ENCODE data around the gene CRACR2B.

Gene CRACR2B

DNA sequence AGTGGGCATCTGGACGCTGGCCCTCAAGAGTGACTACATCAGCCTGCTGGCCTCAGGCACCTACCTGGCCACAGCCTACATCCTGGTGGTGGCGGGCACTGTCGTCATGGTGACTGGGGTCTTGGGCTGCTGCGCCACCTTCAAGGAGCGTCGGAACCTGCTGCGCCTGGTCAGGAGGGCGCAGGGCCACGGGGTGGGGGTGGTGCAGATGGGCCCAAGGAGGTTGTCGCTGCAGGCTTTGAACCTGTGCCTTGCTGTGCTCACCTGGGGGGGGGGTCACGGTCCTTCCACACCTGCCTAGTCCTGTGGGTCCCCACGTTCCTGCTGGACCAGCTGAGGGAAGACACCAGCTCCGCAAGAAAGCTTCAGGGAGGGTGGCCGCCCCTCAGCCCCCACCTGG is 8.6 kb downstream of the CRACR2B start:
- TF ChIP-seq, protein P1, sequence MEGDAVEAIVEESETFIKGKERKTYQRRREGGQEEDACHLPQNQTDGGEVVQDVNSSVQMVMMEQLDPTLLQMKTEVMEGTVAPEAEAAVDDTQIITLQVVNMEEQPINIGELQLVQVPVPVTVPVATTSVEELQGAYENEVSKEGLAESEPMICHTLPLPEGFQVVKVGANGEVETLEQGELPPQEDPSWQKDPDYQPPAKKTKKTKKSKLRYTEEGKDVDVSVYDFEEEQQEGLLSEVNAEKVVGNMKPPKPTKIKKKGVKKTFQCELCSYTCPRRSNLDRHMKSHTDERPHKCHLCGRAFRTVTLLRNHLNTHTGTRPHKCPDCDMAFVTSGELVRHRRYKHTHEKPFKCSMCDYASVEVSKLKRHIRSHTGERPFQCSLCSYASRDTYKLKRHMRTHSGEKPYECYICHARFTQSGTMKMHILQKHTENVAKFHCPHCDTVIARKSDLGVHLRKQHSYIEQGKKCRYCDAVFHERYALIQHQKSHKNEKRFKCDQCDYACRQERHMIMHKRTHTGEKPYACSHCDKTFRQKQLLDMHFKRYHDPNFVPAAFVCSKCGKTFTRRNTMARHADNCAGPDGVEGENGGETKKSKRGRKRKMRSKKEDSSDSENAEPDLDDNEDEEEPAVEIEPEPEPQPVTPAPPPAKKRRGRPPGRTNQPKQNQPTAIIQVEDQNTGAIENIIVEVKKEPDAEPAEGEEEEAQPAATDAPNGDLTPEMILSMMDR (IDR thresholded peaks at IDR 0.05; ENCODE audit: extremely low read depth, missing control alignments): no peak
- no peak for DNase-seq (ENCODE audit: low spot score)

DNA sequence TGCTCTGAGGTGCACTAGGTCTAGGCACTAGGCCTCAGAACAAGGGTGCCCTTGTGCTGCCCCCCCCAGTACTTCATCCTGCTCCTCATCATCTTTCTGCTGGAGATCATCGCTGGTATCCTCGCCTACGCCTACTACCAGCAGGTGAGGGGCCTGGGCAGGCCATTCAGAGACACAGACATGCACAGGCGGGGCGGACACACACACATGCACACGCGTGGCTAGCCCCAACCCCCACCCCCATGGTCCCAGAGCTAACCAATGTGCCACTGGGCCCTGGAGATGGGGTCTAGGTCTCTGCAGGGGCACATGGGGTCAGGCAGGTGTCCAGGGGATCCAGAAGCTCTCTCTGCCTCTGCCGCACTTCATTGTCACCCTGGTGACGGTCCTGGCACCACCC is 9.0 kb downstream of the CRACR2B start:
- TF ChIP-seq, protein P1 (IDR thresholded peaks at IDR 0.05; ENCODE audit: extremely low read depth, missing control alignments): no peak
- DNase-seq (ENCODE audit: low spot score): no peak

DNA sequence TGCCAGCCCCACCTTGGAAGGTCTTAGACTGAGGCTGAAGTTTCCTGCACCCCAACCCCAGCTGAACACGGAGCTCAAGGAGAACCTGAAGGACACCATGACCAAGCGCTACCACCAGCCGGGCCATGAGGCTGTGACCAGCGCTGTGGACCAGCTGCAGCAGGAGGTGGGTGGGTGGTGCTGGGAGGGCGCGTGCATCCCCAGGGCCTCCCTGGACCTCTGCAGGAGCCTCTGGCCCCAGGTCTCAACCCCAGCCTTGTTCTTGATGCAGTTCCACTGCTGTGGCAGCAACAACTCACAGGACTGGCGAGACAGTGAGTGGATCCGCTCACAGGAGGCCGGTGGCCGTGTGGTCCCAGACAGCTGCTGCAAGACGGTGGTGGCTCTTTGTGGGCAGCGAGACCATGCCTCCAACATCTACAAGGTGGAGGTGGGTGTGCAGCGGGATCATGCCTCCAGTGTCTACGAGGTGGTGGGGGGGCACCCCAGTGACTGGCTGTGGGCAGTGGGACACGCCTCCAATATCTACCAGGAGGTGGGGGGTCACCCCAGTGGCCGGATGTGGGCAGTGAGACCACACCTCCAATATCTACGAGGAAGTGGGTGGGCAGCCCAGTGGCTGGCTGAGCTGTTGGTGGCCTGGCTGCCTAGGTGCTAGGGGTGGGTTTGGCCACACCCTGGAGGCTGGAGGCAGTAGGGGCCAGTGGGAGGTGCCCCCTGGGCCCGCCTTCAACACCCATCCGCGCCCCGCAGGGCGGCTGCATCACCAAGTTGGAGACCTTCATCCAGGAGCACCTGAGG is 9.7 kb downstream of the CRACR2B start:
- DNase-seq (ENCODE audit: low spot score): no peak
- TF ChIP-seq, protein P1 (IDR thresholded peaks at IDR 0.05; ENCODE audit: extremely low read depth, missing control alignments): no peak

DNA sequence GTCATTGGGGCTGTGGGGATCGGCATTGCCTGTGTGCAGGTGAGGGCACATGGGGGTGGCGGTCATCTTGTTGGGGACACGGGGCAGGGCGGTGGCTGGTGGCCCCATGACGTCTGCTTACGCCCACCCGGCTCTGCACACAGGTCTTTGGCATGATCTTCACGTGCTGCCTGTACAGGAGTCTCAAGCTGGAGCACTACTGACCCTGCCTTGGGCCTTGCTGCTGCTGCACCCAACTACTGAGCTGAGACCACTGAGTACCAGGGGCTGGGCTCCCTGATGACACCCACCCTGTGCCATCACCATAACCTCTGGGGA is 10.2 kb downstream of the CRACR2B start:
- TF ChIP-seq, protein P1 (IDR thresholded peaks at IDR 0.05; ENCODE audit: extremely low read depth, missing control alignments): no peak
- DNase-seq (ENCODE audit: low spot score): no peak

DNA sequence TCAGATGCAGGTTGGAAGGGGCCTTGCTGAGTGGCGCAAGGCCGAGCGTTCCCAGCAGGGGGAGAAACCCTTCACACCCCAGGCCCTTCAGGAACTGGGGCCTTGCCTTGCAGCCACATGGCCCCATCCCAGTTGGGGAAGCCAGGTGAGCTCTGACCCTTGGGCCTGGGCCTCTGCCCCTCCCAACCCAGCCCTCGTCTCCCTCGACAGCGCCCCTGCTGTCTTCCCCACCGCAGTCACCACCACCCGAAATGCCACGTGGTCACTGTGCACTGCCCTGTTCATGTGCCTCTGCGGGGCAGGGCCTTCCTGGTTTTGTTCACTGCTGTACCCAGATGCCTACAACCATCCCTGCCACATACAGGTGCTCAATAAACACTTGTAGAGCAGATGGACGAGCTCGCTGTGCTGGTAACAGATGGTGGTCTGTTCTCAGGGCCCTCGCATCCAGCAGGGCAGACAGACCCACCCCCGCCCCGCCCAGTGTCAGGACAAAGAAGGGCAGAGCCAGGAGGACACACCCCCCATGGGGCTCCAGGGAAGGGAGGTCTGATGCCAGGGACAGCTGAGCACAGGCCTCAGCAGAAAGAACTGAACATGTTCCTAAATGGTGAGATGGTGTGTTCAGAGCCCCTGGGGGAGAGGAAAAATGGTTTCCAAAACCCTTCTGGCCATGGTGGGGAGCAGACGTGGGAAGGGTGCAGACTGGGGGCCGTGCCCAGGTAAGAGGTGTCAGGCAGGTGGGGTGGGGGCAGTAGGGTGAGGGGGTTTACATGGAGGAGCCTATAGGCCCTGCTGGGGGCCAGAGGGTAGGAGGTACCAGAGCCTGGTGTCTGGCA is 10.9 kb downstream of the CRACR2B start:
- TF ChIP-seq, protein P1 (IDR thresholded peaks at IDR 0.05; ENCODE audit: extremely low read depth, missing control alignments): no peak

DNA sequence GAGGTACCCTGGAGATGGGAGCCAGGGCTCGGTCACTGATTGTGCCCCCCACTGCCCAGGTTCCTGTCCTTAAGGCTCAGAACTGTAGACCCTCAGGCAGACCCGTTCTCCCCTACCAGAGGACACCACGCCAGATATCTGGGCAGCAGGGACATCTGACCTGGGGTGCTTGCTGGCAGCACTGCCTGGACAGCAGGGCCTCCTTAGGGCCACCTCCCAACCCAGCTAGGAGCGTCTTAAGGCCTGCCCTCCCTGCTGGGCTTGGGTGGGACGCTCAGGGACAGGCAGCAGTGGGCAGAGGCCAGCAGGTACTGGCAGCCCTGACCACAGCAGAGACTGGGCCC is 11.5 kb downstream of the CRACR2B start:
- no peak for DNase-seq (ENCODE audit: low spot score)
- TF ChIP-seq, protein P1 (IDR thresholded peaks at IDR 0.05; ENCODE audit: extremely low read depth, missing control alignments): no peak

More for the DNA sequence above, 10.9 kb downstream of the CRACR2B start:
- DNase-seq (ENCODE audit: low spot score): no peak

DNA sequence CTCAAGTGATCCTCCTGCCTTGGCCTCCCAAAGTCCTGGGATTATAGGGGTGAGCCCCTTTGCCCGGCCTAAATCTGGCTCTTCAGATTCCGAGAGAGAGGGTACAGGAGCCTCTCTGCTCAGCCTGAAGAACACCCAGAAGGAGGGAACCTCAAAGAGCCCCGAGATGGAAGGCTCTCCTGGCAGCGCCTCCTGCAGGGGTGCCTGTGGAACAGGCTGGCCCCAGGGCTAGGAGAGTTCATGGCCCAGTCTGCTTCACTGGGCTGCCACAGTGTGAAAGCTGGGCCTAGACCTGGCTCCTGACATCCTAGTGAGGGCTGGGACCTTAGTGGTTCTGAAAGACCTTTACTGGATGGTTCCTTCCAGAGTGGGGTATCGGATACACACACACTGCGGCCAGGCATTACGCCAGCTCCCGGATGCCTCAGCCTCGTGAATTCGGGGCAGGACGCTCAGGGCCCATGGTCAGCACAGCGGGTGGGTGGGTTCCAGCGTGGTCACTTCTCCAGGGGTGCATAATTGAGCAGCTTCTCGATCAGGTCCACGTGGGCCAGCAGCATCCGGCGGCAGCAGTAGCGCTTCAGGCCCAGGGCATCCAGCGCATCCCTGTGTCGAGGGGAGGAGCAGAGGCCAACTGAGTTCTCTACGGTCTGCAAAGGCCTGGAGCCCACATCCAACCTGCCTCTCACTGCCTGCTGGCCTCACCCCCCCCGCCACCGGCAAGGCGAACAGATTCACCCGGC is 12.3 kb downstream of the CRACR2B start:
- TF ChIP-seq, protein P1 (IDR thresholded peaks at IDR 0.05; ENCODE audit: extremely low read depth, missing control alignments): no peak
- DNase-seq (ENCODE audit: low spot score): no peak

All from GM20000 (cell line).